Activated naive CD8-positive, alpha-beta T cell (primary cell): ENCODE results near the gene OR52I2.

Experiments used
- H3K27ac Mint-ChIP-seq: one replicate; pipeline ENCODE4 v1.8.0; 2021; ENCODE audit warnings: mixed read lengths
- H3K27me3 Mint-ChIP-seq: one replicate; pipeline ENCODE4 v1.8.0; 2021; ENCODE audit warnings: mixed read lengths
- H3K36me3 Mint-ChIP-seq: one replicate; pipeline ENCODE4 v1.8.0; 2021; ENCODE audit warnings: mixed read lengths
- H3K4me1 Mint-ChIP-seq: one replicate; pipeline ENCODE4 v1.8.0; 2021; ENCODE audit warnings: low read depth, mixed read lengths
- H3K4me3 Mint-ChIP-seq: one replicate; pipeline ENCODE4 v1.8.0; 2021; ENCODE audit warnings: mild to moderate bottlenecking, mixed read lengths
- H3K9me3 Mint-ChIP-seq: one replicate; pipeline ENCODE4 v1.8.0; 2021; ENCODE audit warnings: low read depth, mixed read lengths

Gene OR52I2

DNA sequence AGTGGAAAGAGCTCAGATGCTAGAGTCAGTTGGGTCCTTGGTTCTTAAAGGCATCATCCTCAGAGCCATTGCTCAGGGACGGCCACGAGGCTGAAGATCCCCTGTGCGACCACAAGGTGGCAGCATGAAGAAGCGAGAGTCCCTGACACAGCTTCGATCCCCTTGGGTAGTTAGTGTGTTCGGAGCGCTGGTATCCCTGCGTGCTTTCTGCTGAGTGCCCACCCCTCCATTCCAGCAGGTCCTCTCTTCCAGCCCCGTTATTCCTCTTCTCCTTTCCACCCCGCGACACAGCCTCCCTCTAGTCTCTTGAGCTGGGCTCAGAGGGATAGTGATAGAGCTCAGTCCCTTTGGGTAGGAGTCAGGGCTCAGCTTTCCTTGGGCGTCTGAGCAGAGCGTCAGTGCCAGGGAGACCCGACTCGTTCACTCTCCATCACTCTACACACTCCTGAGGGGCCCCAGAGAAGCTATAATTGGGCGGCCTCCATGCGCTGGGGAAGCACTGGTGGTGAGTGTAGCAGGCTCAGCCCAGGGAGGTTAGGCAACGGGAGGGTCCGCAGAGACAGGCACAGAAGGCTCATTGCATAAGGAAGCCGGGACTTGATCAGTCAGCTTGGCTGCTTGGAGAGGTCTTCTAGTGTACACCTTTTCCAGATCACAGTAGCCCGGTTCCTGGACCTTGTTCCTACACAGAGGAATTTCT, 55.6 kb downstream of the OR52I2 start, which contains the start of gene OR51D1:
OR51D1 (plus strand) TSS at position 516 of the 700 bp plus-strand sequence. CDS start 2,314 bp downstream, outside the sequence.
- H3K4me3 Mint-ChIP-seq, result no peak within 1 kb of the TSS
- no peaks in the 10 kb centered on the region for H3K9me3 Mint-ChIP-seq
- peaks cover 9% of the 10 kb centered on the region for H3K27me3 Mint-ChIP-seq
- no peaks in the 10 kb centered on the region for H3K4me1 Mint-ChIP-seq
- H3K36me3 Mint-ChIP-seq, result no peaks in the 10 kb centered on the region
- no peak within 1 kb of the TSS for H3K27ac Mint-ChIP-seq

DNA sequence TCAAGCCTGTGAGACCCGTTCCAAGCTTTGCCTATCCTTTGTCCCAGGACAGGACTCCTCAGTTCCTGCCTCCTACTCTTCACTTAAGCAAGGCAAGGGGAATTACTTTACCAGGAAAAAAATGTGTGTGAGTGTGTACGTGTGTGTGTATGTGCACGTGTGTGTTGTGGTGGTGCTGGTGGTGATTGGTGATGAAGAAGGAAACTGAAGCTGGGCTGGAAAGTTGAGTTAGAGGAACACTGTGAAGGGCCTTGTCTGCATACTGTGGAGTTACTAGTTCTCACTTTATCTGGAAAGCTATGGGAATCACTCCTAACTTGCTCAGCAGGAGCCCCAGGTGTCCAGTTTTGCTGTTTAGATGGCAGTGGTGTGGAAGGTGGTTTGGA, 56.1 kb downstream of the OR52I2 start:
- Mint-ChIP-seq H3K4me1 (no peaks in the 10 kb centered on the region), H3K9me3 (no peaks in the 10 kb centered on the region), H3K4me3 (no peak overlapping the region), H3K27me3 (peaks cover 9% of the 10 kb centered on the region), H3K36me3 (no peaks in the 10 kb centered on the region), H3K27ac (no peak overlapping the region)

DNA sequence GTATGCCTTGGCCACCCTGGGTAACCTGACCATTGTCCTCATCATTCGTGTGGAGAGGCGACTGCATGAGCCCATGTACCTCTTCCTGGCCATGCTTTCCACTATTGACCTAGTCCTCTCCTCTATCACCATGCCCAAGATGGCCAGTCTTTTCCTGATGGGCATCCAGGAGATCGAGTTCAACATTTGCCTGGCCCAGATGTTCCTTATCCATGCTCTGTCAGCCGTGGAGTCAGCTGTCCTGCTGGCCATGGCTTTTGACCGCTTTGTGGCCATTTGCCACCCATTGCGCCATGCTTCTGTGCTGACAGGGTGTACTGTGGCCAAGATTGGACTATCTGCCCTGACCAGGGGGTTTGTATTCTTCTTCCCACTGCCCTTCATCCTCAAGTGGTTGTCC, 58.4 kb downstream of the OR52I2 start:
- Mint-ChIP-seq H3K4me1 (no peaks in the 10 kb centered on the region), H3K27me3 (peaks cover 8% of the 10 kb centered on the region), H3K36me3 (no peaks in the 10 kb centered on the region), H3K9me3 (no peaks in the 10 kb centered on the region), H3K4me3 (no peak overlapping the region), H3K27ac (no peak overlapping the region)

DNA sequence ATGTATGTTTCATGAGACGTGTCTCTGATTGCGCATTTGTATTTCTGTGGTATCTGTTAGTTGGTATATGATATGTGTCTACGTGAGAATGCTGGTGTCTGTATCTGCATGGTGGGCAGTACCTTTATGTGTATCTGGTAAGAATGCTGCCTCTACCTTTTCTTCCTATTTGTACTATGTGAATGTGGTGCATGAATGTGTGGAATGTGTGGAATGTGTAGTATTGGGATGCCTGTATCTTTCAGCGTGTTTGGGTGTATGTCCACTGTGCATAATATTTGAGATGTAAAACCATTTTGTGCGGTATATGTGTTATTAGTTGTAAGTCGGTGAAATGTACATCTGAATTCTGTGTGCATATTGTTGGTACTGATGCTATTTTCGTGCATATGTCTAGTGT, 60.0 kb downstream of the OR52I2 start:
- Mint-ChIP-seq H3K4me1 (no peaks in the 10 kb centered on the region), H3K36me3 (no peaks in the 10 kb centered on the region), H3K9me3 (no peaks in the 10 kb centered on the region), H3K27me3 (peaks cover 10% of the 10 kb centered on the region), H3K4me3 (no peak overlapping the region), H3K27ac (no peak overlapping the region)

DNA sequence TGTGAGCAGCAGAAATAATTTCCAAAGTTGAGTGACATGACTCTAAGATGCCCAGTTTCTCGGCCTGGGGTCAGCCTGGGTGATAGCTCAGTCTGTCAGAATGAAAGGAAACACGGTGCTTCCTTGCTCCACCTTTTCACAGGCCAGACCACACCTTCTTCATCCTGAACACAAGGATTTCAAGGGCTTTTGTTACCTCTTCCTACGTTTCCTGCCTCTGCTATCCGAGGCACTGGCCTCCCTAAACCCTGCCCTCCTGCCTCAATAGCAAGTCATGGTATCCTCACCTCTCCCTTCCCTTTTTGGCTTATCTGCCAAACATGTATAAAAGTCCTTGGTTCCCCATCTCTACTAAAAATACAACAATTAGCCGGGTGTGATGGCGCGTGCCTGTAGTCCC, 60.5 kb downstream of the OR52I2 start:
- no peaks in the 10 kb centered on the region for H3K9me3 Mint-ChIP-seq
- H3K27me3 Mint-ChIP-seq, result peaks cover 10% of the 10 kb centered on the region
- H3K36me3 Mint-ChIP-seq, result no peaks in the 10 kb centered on the region
- H3K4me3 Mint-ChIP-seq, result no peak overlapping the region
- H3K4me1 Mint-ChIP-seq, result no peaks in the 10 kb centered on the region
- no peak overlapping the region for H3K27ac Mint-ChIP-seq
